Thoracic aorta (tissue), 2 donors: Measurements from ENCODE around the gene ACVR1B. TPM values are rescaled to one million over a fixed set of nuclear protein-coding genes. Genes with fewer than 3 reads are reported as not detected.

ENCODE experiments used
- ATAC-seq: fragments of 150-250 bp; one replicate; pipeline ENCODE4 v1.8.0; 2017; ENCODE audit warnings: low read depth; ENCODE audit not compliant: insufficient number of reproducible peaks, low FRiP score
- DNase-seq: peaks from one replicate; pipeline ENCODE4 v3.0.0-alpha.2; 2020; ENCODE audit warnings: low spot score
- H3K27ac ChIP-seq, 2 donors: fragments of 200-600 bp; sonication (generic); 1 replicate in 1 of 2; 2 replicates in 1 of 2; pipeline ENCODE4 v1.5.1; 2016; ENCODE audit warnings: mild to moderate bottlenecking in 2 of 2, moderate library complexity in 2 of 2
- H3K27me3 ChIP-seq: fragments of 200-600 bp; sonication (generic); replicated peaks from 2 replicates; pipeline ENCODE4 v1.6.0; 2016; ENCODE audit warnings: mild to moderate bottlenecking; ENCODE audit not compliant: insufficient read depth
- H3K36me3 ChIP-seq: fragments of 200-600 bp; sonication (generic); one replicate; pipeline ENCODE4 v1.5.1; 2016
- H3K4me1 ChIP-seq, 2 donors: fragments of 200-600 bp; sonication (generic); 1 replicate in 1 of 2; 2 replicates in 1 of 2; pipeline versions ENCODE4 v1.5.1 to v1.6.0; 2016; ENCODE audit warnings: low read depth in 2 of 2, mild to moderate bottlenecking in 1 of 2; ENCODE audit not compliant: control insufficient read depth in 1 of 2
- H3K4me3 ChIP-seq: fragments of 200-600 bp; sonication (generic); 2 replicates; pipeline ENCODE4 v1.5.1; 2016; ENCODE audit warnings: mild to moderate bottlenecking
- H3K9me3 ChIP-seq: fragments of 200-600 bp; sonication (generic); 2 replicates; pipeline ENCODE4 v1.5.1; 2016
- total RNA-seq, 2 donors: library from RNA; depleted of rRNA; stranded (reverse); fragments of >200 nt; gene quantifications; one replicate each; pipeline versions ENCODE4 v1.1.0 to v1.2.3, GENCODE V29; 2016
- TF ChIP-seq, protein P1 (sequence below): fragments of 200-600 bp; sonication (generic); IDR thresholded peaks from one replicate; pipeline ENCODE4 v1.5.1; 2019; ENCODE audit warnings: antibody characterized with exemption

Gene ACVR1B
- total RNA-seq, 2 donors from 2014 or later: 9.9 to 24.4 TPM

GRCh38 chr12:52029685-52030084 is 78.2 kb downstream of the ACVR1B start:
- Histone ChIP-seq H3K9me3 (no peaks in the 10 kb centered on the region), H3K4me3 (no peak overlapping the region), H3K27me3 (no peaks in the 10 kb centered on the region), H3K36me3 (no peaks in the 10 kb centered on the region), H3K4me1 (peaks cover 15 to 28% of the 10 kb centered on the region in 2 donors), H3K27ac (no peak overlapping the region)
- DNase-seq (no peak), ATAC-seq (no peak)
- TF ChIP-seq, protein P1, sequence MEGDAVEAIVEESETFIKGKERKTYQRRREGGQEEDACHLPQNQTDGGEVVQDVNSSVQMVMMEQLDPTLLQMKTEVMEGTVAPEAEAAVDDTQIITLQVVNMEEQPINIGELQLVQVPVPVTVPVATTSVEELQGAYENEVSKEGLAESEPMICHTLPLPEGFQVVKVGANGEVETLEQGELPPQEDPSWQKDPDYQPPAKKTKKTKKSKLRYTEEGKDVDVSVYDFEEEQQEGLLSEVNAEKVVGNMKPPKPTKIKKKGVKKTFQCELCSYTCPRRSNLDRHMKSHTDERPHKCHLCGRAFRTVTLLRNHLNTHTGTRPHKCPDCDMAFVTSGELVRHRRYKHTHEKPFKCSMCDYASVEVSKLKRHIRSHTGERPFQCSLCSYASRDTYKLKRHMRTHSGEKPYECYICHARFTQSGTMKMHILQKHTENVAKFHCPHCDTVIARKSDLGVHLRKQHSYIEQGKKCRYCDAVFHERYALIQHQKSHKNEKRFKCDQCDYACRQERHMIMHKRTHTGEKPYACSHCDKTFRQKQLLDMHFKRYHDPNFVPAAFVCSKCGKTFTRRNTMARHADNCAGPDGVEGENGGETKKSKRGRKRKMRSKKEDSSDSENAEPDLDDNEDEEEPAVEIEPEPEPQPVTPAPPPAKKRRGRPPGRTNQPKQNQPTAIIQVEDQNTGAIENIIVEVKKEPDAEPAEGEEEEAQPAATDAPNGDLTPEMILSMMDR: no peak

GRCh38 chr12:52032446-52032803 is 80.9 kb downstream of the ACVR1B start:
- TF ChIP-seq, protein P1: no peak
- peaks cover 12 to 25% of the 10 kb centered on the region in 2 donors for H3K4me1 ChIP-seq
- no peaks in the 10 kb centered on the region for H3K27me3 ChIP-seq
- H3K4me3 ChIP-seq: peak overlapping the region; percentile 74
- peak overlapping the region; percentile 94 to 98 for H3K27ac ChIP-seq
- no peaks in the 10 kb centered on the region for H3K36me3 ChIP-seq
- DNase-seq: peak; percentile 70
- ATAC-seq: no peak
- no peaks in the 10 kb centered on the region for H3K9me3 ChIP-seq

DNA sequence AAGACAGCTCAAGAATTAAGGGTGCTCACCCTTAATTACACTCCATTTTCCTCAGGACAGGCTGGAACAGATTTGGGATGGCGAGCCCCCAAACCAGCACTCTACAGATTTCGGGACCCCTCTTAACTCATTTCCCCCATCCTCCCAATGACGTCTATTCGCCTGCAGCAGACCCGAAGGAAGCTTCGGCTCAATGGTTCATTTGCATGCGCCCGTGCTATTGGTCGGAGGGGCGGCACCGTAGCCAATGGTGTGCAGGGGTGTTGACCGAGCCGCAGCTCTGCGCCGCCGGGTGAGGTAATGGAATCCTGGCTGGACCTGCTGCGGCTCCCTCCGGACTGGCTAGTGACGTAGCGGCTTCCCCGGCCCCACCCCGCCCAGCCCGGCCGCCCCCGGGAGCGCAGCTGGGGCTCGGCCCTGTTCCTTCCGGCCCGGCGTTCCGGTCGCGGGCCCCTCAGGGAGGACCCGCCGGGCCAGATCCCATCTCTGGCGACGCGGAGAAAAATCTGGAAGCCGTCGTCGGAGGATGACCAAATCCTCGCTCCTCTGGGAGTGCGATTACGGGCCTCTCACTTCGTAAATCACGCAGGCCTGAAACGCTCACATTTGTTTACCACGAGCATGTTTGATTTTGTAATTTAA is 81.4 kb downstream of the ACVR1B start:
- Histone ChIP-seq H3K36me3 (no peaks in the 10 kb centered on the region), H3K4me1 (peaks cover 13 to 25% of the 10 kb centered on the region in 2 donors), H3K27me3 (no peaks in the 10 kb centered on the region), H3K27ac (peak overlapping the region; percentile 94 to 98), H3K4me3 (peak overlapping the region; percentile 74), H3K9me3 (no peaks in the 10 kb centered on the region)
- TF ChIP-seq, protein P1: no peak
- DNase-seq: peak; percentile 92
- peak; percentile 73 for ATAC-seq

GRCh38 chr12:52033446-52034140 is 82.1 kb downstream of the ACVR1B start:
- H3K4me1 ChIP-seq: peaks cover 15 to 32% of the 10 kb centered on the region in 2 donors
- no peaks in the 10 kb centered on the region for H3K9me3 ChIP-seq

GRCh38 chr12:52035190-52035589 is 83.7 kb downstream of the ACVR1B start:
- DNase-seq (no peak), ATAC-seq (no peak)
- TF ChIP-seq, protein P1: no peak
- Histone ChIP-seq H3K27me3 (no peaks in the 10 kb centered on the region), H3K4me3 (no peak overlapping the region), H3K27ac (peak overlapping the region in 1 of 2 donors; percentile 91), H3K9me3 (no peaks in the 10 kb centered on the region), H3K4me1 (peaks cover 20 to 40% of the 10 kb centered on the region in 2 donors), H3K36me3 (no peaks in the 10 kb centered on the region)

More at GRCh38 chr12:52033446-52034140, 82.1 kb downstream of the ACVR1B start:
- ATAC-seq (no peak), DNase-seq (no peak)
- TF ChIP-seq, protein P1: no peak
- Histone ChIP-seq H3K36me3 (no peaks in the 10 kb centered on the region), H3K27ac (peak overlapping the region; percentile 94 to 98), H3K27me3 (no peaks in the 10 kb centered on the region), H3K4me3 (peak overlapping the region; percentile 74)
